GM12872 (cell line): ENCODE measurements around the gene STON2.
A peak's percentile ranks its signal among the peaks of the same experiment; 100 is the strongest.

Source experiments
- TF ChIP-seq, protein P1 (sequence below): IDR thresholded peaks from 3 replicates; pipeline ENCODE4 v1.5.1; 2011; ENCODE audit warnings: low read depth, mild to moderate bottlenecking, low read length, moderate library complexity; ENCODE audit not compliant: insufficient read depth

STON2 gene

DNA sequence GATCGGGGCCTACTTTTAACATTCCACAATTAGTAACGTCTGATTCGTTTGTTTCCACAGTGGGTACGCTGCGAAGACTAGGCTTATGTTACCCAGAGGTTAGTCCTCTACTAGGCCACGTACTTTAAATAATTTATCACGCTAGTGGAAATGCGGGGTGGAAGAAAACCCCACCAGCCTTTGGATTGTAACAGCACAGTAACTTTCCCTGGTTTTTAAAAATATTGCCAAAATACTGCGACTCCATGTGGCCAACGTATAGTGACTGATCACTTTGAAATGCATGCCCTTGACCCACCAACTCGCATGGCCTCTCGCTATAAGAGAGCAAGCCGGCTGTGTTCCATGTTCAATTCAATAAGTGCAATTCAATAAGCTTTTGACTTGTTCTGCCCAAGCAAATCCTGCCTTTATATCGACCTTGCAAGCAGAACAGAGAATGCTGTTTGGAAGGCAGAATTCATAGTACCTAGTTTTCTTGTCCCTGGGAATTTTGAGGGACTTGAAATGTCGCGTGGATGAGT is 178.5 kb downstream of the STON2 start:
- TF ChIP-seq, protein P1, sequence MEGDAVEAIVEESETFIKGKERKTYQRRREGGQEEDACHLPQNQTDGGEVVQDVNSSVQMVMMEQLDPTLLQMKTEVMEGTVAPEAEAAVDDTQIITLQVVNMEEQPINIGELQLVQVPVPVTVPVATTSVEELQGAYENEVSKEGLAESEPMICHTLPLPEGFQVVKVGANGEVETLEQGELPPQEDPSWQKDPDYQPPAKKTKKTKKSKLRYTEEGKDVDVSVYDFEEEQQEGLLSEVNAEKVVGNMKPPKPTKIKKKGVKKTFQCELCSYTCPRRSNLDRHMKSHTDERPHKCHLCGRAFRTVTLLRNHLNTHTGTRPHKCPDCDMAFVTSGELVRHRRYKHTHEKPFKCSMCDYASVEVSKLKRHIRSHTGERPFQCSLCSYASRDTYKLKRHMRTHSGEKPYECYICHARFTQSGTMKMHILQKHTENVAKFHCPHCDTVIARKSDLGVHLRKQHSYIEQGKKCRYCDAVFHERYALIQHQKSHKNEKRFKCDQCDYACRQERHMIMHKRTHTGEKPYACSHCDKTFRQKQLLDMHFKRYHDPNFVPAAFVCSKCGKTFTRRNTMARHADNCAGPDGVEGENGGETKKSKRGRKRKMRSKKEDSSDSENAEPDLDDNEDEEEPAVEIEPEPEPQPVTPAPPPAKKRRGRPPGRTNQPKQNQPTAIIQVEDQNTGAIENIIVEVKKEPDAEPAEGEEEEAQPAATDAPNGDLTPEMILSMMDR: no peak

DNA sequence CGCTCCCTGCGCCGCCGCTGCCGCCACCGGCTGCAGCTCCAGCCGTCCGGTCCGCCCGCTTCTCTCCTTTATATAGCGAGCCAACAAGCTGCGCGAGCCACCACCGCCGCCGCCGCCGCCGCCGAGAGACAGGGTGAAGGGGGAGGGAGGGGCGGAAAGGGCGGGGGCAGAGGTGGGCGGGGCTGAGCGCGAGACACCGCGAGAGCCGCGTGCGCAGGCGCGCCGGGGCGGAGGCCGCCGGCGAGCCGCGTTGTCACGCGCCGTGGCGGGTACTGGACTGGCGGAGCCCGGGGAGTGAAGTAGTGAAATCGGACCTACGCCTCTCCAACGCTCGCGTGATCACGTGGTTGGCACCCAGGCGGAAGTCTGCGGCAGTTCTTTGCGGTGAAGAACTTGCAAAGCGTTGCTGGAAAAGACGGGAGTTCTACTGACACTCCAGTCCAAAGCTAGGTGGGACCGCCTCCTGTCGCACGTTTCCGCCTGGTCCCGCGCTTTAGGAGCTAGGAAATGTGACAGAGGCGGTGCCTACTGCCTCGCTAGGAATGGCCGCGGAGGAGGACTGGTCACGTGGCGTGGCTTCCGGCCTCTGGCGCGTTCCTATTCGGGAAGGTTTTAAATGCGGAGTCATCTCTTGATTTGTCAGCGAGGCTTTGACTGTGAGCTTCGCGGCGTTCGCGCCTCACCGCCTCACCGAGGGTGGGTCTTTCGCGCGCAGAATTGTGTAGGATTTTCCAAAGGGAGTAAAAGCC is 179.1 kb downstream of the STON2 start, which contains the start of gene GTF2A1:
GTF2A1 (minus strand) TSS at position 130 of the 749 bp plus-strand sequence. CDS start 441 bp downstream, outside the sequence.
- TF ChIP-seq, protein P1: no peak

DNA sequence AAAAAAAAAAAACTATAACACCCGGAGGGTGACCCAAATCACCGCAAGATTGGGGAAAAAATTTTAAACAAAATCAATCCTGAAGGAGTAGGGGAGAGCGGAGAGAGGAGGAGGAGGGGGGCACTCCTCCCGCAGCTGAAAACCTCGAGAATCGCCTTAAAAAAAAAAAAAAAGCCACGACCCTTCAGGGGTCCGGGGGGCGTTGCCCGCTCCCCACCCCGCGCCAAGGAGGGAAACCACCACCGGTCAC is 179.6 kb downstream of the STON2 start:
- TF ChIP-seq, protein P1: no peak

DNA sequence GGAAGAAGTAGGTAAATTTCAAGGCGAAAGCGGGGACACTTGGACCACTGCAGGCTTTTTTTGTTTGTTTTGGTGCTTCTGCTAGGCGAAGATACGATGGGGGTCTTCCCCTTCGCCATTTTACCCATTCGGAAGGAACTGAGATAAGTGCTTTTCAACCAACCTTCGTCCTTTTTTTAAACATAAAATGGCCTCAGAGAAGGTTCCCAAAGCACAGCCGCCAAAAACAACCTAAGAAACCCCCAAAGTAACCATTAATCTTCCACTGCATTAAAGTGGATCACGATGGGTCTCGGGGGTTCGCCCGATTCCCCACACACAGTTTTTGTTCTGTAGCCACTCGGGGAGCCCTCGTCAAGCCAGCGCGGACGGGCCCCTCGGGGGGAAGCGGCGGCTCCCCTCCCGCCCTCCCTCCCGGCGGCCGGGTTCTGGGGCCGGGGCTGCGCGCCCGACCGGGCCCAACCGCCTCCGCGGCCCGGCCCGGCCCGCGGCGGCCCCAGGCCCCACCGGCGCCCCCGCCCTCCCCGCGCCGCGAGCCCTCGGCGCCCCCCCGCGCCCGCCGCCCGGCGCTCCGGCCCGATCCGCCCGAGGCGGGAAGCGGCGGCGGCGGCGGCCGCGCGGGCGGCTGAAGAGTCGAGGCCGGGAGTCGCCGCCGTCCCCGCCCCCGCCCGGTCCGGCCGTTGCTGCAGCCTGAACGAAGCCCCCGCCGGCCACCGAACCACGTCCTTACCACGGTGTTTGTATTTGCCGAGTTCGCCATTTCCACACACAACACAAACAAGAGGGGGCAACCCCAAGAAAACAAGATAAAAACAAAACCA is 180.2 kb downstream of the STON2 start:
- TF ChIP-seq, protein P1: no peak

DNA sequence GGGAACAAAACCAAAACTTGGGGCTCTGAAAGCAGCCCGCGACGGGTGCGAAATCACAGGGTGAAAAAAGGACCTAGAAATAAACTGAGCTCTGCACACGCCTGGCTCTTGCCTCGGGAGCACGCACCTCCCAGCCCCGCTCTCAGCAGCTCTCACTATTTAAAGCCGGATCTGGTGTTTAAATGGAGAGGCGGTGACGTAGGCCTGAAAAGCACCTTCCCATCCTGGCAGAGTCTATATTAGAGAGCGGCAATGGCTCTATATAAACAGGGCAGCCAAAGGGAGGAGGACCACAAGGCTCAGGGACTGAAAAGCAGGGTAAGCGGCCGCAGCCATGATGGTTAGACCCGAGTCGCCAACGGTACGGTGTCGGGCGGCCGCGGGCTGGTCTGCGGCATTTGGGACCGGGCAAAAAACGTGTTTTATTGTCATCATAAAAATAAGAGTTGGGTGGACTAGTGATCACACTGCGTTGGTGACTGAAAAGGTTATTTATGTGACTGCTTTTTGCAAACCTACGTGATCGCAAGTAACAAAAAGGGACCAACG is 180.8 kb downstream of the STON2 start:
- TF ChIP-seq, protein P1: no peak

DNA sequence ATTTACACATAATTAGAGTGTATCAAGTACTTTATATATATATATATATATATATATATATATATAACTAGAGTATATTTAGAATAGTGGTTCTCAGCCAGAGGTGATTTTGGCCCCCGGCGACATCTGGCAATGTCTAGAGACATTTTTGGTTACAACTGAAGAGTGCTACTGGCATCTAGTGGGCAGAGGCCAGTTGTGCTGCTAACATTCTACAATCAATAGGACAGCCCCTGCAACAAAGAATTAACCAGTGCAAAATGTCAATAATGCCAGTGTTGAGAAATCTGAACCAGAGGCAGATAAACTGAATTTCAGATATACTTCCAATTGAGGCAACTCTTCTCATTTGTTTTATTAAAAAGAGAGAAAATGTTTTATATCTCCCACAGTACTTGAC is 188.3 kb downstream of the STON2 start:
- TF ChIP-seq, protein P1: peak; percentile 60; the same call in 2 of the 3 replicates
